ENCODE measurements around the gene WNK3.

- TF ChIP-seq, protein P1, sequence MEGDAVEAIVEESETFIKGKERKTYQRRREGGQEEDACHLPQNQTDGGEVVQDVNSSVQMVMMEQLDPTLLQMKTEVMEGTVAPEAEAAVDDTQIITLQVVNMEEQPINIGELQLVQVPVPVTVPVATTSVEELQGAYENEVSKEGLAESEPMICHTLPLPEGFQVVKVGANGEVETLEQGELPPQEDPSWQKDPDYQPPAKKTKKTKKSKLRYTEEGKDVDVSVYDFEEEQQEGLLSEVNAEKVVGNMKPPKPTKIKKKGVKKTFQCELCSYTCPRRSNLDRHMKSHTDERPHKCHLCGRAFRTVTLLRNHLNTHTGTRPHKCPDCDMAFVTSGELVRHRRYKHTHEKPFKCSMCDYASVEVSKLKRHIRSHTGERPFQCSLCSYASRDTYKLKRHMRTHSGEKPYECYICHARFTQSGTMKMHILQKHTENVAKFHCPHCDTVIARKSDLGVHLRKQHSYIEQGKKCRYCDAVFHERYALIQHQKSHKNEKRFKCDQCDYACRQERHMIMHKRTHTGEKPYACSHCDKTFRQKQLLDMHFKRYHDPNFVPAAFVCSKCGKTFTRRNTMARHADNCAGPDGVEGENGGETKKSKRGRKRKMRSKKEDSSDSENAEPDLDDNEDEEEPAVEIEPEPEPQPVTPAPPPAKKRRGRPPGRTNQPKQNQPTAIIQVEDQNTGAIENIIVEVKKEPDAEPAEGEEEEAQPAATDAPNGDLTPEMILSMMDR (IDR thresholded peaks at IDR 0.05; ENCODE audit: low read depth, low read length) = no peak
- TF ChIP-seq EZH2phosphoT487 (IDR thresholded peaks at IDR 0.05; ENCODE audit: low read depth) = no peak
Observed at GRCh38 chrX:54407266-54407665, 49.4 kb upstream of the WNK3 start.

Data from OCI-LY3 (cell line).